H9 (cell line): ENCODE measurements around the gene ATP13A1. TPM values are rescaled to one million over a fixed set of nuclear protein-coding genes. Genes with fewer than 3 reads are reported as not detected.

Experiments used
- DNase-seq: peaks from one replicate; pipeline ENCODE4 v3.0.0-alpha.2; 2017
- H2AFZ ChIP-seq: one replicate; pipeline ENCODE4 v1.6.1; 2013; ENCODE audit warnings: mild to moderate bottlenecking, low read length, control low read depth, moderate library complexity
- H2AK5ac ChIP-seq: 2 replicates; pipeline ENCODE4 v1.6.1; 2013; ENCODE audit warnings: low read length, control low read depth, mixed read lengths; ENCODE audit not compliant: insufficient read length
- H2BK120ac ChIP-seq: one replicate; pipeline ENCODE4 v1.6.1; 2013; ENCODE audit warnings: low read depth, mild to moderate bottlenecking, low read length, control low read depth, inconsistent platforms; ENCODE audit not compliant: poor library complexity, severe bottlenecking
- H2BK12ac ChIP-seq: 2 replicates; pipeline ENCODE4 v1.6.1; 2013; ENCODE audit warnings: low read length, control low read depth, mixed read lengths, low read depth; ENCODE audit not compliant: insufficient read length
- H2BK15ac ChIP-seq: 2 replicates; pipeline ENCODE4 v1.6.1; 2013; ENCODE audit warnings: low read depth, low read length, control low read depth
- H2BK20ac ChIP-seq: one replicate; pipeline ENCODE4 v1.6.1; 2013; ENCODE audit warnings: low read depth, mild to moderate bottlenecking, low read length, control low read depth, inconsistent platforms; ENCODE audit not compliant: poor library complexity, severe bottlenecking
- H2BK5ac ChIP-seq: 2 replicates; pipeline ENCODE4 v1.6.1; 2013; ENCODE audit warnings: low read length, control low read depth, mixed read lengths; ENCODE audit not compliant: insufficient read length
- H3K14ac ChIP-seq: 2 replicates; pipeline ENCODE4 v1.6.1; 2013; ENCODE audit warnings: low read length, control low read depth; ENCODE audit not compliant: insufficient read depth
- H3K18ac ChIP-seq: 2 replicates; pipeline ENCODE4 v1.6.1; 2013; ENCODE audit warnings: low read depth, mild to moderate bottlenecking, mixed read lengths, low read length, control low read depth; ENCODE audit not compliant: insufficient read length
- H3K23ac ChIP-seq: 2 replicates; pipeline ENCODE4 v1.6.1; 2013; ENCODE audit warnings: low read length, control low read depth, mixed read lengths, low read depth; ENCODE audit not compliant: insufficient read length
- H3K23me2 ChIP-seq: 2 replicates; pipeline ENCODE4 v1.6.1; 2013; ENCODE audit warnings: low read depth, mild to moderate bottlenecking, mixed read lengths, low read length, control low read depth; ENCODE audit not compliant: insufficient read length, poor library complexity, severe bottlenecking
- H3K27ac ChIP-seq: 2 replicates; pipeline ENCODE4 v1.5.1; 2013; ENCODE audit warnings: low read length, control low read depth, mixed read lengths, low read depth; ENCODE audit not compliant: insufficient read length
- H3K27me3 ChIP-seq: 2 replicates; pipeline ENCODE4 v1.6.1; 2013; ENCODE audit warnings: low read length, control low read depth, inconsistent platforms; ENCODE audit not compliant: insufficient read depth
- H3K4ac ChIP-seq: 2 replicates; pipeline ENCODE4 v1.6.1; 2013; ENCODE audit warnings: low read depth, mild to moderate bottlenecking, control low read depth, inconsistent platforms, low read length, moderate library complexity
- H3K4me1 ChIP-seq: 2 replicates; pipeline ENCODE4 v1.6.1; 2013; ENCODE audit warnings: low read length, control low read depth, inconsistent platforms; ENCODE audit not compliant: insufficient read depth
- H3K4me2 ChIP-seq: 2 replicates; pipeline ENCODE4 v1.6.1; 2013; ENCODE audit warnings: low read length, control low read depth, mixed read lengths; ENCODE audit not compliant: insufficient read length, insufficient read depth
- H3K56ac ChIP-seq: 2 replicates; pipeline ENCODE4 v1.6.1; 2013; ENCODE audit warnings: low read depth, mild to moderate bottlenecking, mixed read lengths, low read length, control low read depth; ENCODE audit not compliant: insufficient read length
- H3K79me1 ChIP-seq: 2 replicates; pipeline ENCODE4 v1.6.1; 2013; ENCODE audit warnings: low read depth, mild to moderate bottlenecking, moderate library complexity, low read length, control low read depth, inconsistent platforms; ENCODE audit not compliant: insufficient read depth, poor library complexity, severe bottlenecking
- H3K79me2 ChIP-seq: 2 replicates; pipeline ENCODE4 v1.6.1; 2013; ENCODE audit warnings: low read length, control low read depth, inconsistent platforms; ENCODE audit not compliant: insufficient read depth
- H3K9ac ChIP-seq: 2 replicates; pipeline ENCODE4 v1.6.1; 2013; ENCODE audit warnings: low read length, control low read depth, mixed read lengths; ENCODE audit not compliant: insufficient read length; ENCODE audit errors: extremely low read depth
- H3K9me3 ChIP-seq: one replicate; pipeline ENCODE4 v1.6.1; 2013; ENCODE audit warnings: low read depth, low read length, inconsistent platforms; ENCODE audit not compliant: control insufficient read depth
- H3T11ph ChIP-seq: one replicate; pipeline ENCODE4 v1.6.1; 2013; ENCODE audit warnings: mild to moderate bottlenecking, low read length, control low read depth, inconsistent platforms
- H4K20me1 ChIP-seq: one replicate; pipeline ENCODE4 v1.6.1; 2013; ENCODE audit not compliant: control insufficient read depth, insufficient read length, insufficient read depth
- H4K5ac ChIP-seq: 2 replicates; pipeline ENCODE4 v1.6.1; 2013; ENCODE audit warnings: low read depth, mild to moderate bottlenecking, mixed read lengths, low read length, control low read depth; ENCODE audit not compliant: insufficient read length
- H4K8ac ChIP-seq: replicated peaks from 2 replicates; pipeline ENCODE4 v1.6.1; 2013; ENCODE audit warnings: low read length, control low read depth, mixed read lengths, low read depth; ENCODE audit not compliant: insufficient read length
- H4K91ac ChIP-seq: 2 replicates; pipeline ENCODE4 v1.6.1; 2013; ENCODE audit warnings: low read depth, mild to moderate bottlenecking, moderate library complexity, mixed read lengths, low read length, control low read depth; ENCODE audit not compliant: insufficient read length
- H3K27ac Mint-ChIP-seq, 3 experiments: 2 replicates in 2 of 3; 3 replicates in 1 of 3; pipeline ENCODE4 v1.8.0; 2020 to 2021; ENCODE audit warnings: mixed read lengths in 3 of 3, mild to moderate bottlenecking in 1 of 3, moderate library complexity in 1 of 3
- H3K27me3 Mint-ChIP-seq: 2 replicates; pipeline ENCODE4 v1.8.0; 2021; ENCODE audit warnings: low read depth, mild to moderate bottlenecking, moderate library complexity, mixed read lengths
- H3K36me3 Mint-ChIP-seq, 3 experiments: 2 replicates in 2 of 3; 3 replicates in 1 of 3; pipeline ENCODE4 v1.8.0; 2020 to 2021; ENCODE audit warnings: low read depth in 3 of 3, mixed read lengths in 3 of 3; ENCODE audit not compliant: insufficient read depth in 1 of 3
- H3K4me1 Mint-ChIP-seq, 2 experiments: 2 replicates each; pipeline ENCODE4 v1.8.0; 2020; ENCODE audit warnings: mixed read lengths in 2 of 2
- H3K4me3 Mint-ChIP-seq, 2 experiments: 2 replicates in 1 of 2; 3 replicates in 1 of 2; pipeline ENCODE4 v1.8.0; 2020 to 2021; ENCODE audit warnings: mild to moderate bottlenecking in 2 of 2, mixed read lengths in 2 of 2, moderate library complexity in 1 of 2
- H3K9me3 Mint-ChIP-seq, 2 experiments: 2 replicates in 1 of 2; 3 replicates in 1 of 2; pipeline ENCODE4 v1.8.0; 2020; ENCODE audit warnings: mild to moderate bottlenecking in 2 of 2, mixed read lengths in 2 of 2, moderate library complexity in 1 of 2
- WGBS: extraction: QIAGEN DNeasy Blood & Tissue Kit; methylation state at CpG from one replicate; pipeline ENCODE4 v1.1.7; 2013; ENCODE audit warnings: missing lambda C conversion rate, low lambda C conversion rate, mixed read lengths; ENCODE audit not compliant: insufficient read length; ENCODE audit errors: extremely low coverage; 5-methylcytosine and 5-hydroxymethylcytosine counted together
- total RNA-seq: library from RNA; stranded (reverse); gene quantifications from 2 replicates; pipeline ENCODE4 v1.2.1, GENCODE V29; 2021
- TF ChIP-seq, protein P1 (sequence below): fragments of 200-600 bp; sonication (generic); conservative IDR thresholded peaks from 3 replicates; pipeline ENCODE4 v1.8.0; 2021; ENCODE audit warnings: antibody characterized with exemption, mild to moderate bottlenecking

ATP13A1 gene
- total RNA-seq, 1 experiment from 2014 or later = 67.8 TPM

GRCh38 chr19:19631346-19631745 is 32.1 kb downstream of the ATP13A1 start:
- H3K23ac ChIP-seq = no peak overlapping the region
- peaks cover 10% of the 10 kb centered on the region for H3K23me2 ChIP-seq
- Mint-ChIP-seq H3K27me3 (peaks cover 3% of the 10 kb centered on the region; the same call in 1 of the 2 replicates), H3K9me3 (no peaks in the 10 kb centered on the region), H3K4me3 (no peak overlapping the region), H3K4me1 (peaks cover 12 to 15% of the 10 kb centered on the region in 2 experiments), H3K36me3 (peaks cover 10 to 40% (median 35%) of the 10 kb centered on the region in 3 experiments; a peak in 6 of 7 replicates), H3K27ac (no peak overlapping the region)
- no peak overlapping the region for H4K5ac ChIP-seq
- no peak overlapping the region for H3T11ph ChIP-seq
- no peak overlapping the region for H2BK15ac ChIP-seq
- no peak overlapping the region for H2AK5ac ChIP-seq
- no peak overlapping the region for H4K91ac ChIP-seq
- H4K20me1 ChIP-seq = no peaks in the 10 kb centered on the region
- no peak overlapping the region for H3K4ac ChIP-seq
- no peak overlapping the region for H3K56ac ChIP-seq
- H2AFZ ChIP-seq = no peak overlapping the region
- no peak for DNase-seq
- no peak overlapping the region for H2BK5ac ChIP-seq
- WGBS = no CpG with 5 or more reads among the region's 7 CpGs
- H3K18ac ChIP-seq = no peak overlapping the region
- H4K8ac ChIP-seq = no peak overlapping the region
- no peak overlapping the region for H3K14ac ChIP-seq
- no peak overlapping the region for H3K4me2 ChIP-seq
- H2BK20ac ChIP-seq = no peak overlapping the region
- H2BK120ac ChIP-seq = no peak overlapping the region
- H3K79me2 ChIP-seq = peaks cover 2% of the 10 kb centered on the region; the same call in 1 of the 2 replicates
- no peak overlapping the region for H3K27ac ChIP-seq
- H3K27me3 ChIP-seq = no peaks in the 10 kb centered on the region
- H3K79me1 ChIP-seq = no peaks in the 10 kb centered on the region
- H3K9me3 ChIP-seq = no peaks in the 10 kb centered on the region
- peaks cover 3% of the 10 kb centered on the region; the same call in 1 of the 2 replicates for H3K4me1 ChIP-seq
- H3K9ac ChIP-seq = no peak overlapping the region
- TF ChIP-seq, protein P1, sequence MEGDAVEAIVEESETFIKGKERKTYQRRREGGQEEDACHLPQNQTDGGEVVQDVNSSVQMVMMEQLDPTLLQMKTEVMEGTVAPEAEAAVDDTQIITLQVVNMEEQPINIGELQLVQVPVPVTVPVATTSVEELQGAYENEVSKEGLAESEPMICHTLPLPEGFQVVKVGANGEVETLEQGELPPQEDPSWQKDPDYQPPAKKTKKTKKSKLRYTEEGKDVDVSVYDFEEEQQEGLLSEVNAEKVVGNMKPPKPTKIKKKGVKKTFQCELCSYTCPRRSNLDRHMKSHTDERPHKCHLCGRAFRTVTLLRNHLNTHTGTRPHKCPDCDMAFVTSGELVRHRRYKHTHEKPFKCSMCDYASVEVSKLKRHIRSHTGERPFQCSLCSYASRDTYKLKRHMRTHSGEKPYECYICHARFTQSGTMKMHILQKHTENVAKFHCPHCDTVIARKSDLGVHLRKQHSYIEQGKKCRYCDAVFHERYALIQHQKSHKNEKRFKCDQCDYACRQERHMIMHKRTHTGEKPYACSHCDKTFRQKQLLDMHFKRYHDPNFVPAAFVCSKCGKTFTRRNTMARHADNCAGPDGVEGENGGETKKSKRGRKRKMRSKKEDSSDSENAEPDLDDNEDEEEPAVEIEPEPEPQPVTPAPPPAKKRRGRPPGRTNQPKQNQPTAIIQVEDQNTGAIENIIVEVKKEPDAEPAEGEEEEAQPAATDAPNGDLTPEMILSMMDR = no peak
- no peak overlapping the region for H2BK12ac ChIP-seq
